MM.1S (cell line): ENCODE measurements around the gene INO80B.

ENCODE experiments used
- CTCF ChIP-seq: fragments of 300-600 bp; sonication (generic); IDR thresholded peaks from 2 replicates; pipeline ENCODE4 v1.5.1; 2016; ENCODE audit warnings: antibody characterized with exemption, low read length, mixed read lengths
- EZH2 ChIP-seq: fragments of 300-600 bp; sonication (generic); optimal IDR thresholded peaks from 2 replicates; pipeline ENCODE3; 2017; ENCODE audit warnings: low read depth, mild to moderate bottlenecking, antibody characterized with exemption, low read length, mixed read lengths
- EZH2phosphoT487 ChIP-seq: fragments of 300-600 bp; sonication (generic); IDR thresholded peaks from 2 replicates; pipeline ENCODE4 v1.6.1; 2018; ENCODE audit warnings: antibody characterized with exemption, low read length

GRCh38 chr2:74450570-74451190 lies 4.2 kb upstream of the INO80B start:
- no peak for TF ChIP-seq CTCF
- no peak for TF ChIP-seq EZH2phosphoT487
- no peak for TF ChIP-seq EZH2
